Measurements from ENCODE around the gene TNKS2.
"Not testable (repeated sequence)": the region's sequence is repeated elsewhere in the genome, so short reads cannot be mapped to it uniquely, and the experiment has no call there.

Gene TNKS2

DNA sequence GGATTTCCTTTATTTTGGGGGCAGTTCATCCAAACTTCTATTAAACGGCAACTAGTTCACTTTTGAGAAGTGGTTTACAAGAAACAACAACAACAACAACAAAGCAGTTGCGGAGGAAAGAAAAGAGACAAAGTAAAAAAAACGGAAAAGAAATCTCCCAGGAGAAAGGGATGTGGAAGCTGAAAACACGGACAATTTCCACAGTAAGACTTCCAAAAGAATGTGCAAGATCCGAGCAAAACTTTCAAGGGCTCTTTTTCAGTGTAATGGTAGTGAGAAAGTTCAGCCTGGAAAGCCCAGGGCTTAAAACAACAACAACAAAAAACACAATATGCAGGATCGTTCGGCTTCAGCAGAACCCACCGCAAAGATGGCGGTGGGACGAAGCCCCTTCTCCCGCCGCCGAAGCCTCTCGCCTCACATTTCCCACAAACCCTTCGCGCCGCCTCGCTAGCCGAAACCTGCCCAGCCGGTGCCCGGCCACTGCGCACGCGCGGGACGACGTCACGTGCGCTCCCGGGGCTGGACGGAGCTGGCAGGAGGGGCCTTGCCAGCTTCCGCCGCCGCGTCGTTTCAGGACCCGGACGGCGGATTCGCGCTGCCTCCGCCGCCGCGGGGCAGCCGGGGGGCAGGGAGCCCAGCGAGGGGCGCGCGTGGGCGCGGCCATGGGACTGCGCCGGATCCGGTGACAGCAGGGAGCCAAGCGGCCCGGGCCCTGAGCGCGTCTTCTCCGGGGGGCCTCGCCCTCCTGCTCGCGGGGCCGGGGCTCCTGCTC lies at the start of gene TNKS2:
TNKS2 (plus strand) TSS at position 553 of the 775 bp plus-strand sequence. CDS start 265 bp downstream, outside the sequence.
- DNase-seq, result peak; percentile 98

DNA sequence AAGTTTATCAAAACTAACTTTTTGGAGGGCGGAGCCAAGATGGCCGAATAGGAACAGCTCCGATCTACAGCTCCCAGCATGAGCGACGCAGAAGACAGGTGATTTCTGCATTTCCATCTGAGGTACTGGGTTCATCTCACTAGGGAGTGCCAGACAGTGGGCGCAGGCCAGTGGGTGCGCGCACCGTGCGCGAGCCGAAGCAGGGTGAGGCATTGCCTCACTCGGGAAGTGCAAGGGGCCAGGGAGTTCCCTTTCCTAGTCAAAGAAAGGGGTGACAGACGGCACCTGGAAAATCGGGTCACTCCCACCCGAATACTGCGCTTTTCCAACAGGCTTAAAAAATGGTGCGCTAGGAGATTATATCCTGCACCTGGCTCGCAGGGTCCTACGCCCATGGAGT lies 48.6 kb upstream of the TNKS2 start:
- DNase-seq, result not testable (repeated sequence)

DNA sequence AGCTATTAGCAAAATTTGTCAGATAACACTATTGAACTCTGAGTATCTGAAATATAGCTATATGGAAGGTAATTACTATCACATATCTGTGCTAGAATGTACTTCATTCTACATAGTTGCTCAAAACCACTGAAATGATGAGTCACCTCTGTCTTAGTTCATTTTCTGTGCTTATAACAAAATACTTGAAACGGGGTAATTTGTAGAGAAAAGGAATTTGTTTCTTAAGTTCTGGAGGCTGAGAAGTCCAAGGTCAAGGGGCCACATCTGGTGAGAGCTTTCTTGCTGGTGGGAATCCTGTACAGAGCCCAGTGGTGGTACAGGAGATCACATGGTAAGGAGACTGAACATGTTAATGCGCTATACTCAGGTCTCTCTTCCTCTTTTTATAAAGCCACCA lies 41.9 kb upstream of the TNKS2 start:
- no peak for DNase-seq

DNA sequence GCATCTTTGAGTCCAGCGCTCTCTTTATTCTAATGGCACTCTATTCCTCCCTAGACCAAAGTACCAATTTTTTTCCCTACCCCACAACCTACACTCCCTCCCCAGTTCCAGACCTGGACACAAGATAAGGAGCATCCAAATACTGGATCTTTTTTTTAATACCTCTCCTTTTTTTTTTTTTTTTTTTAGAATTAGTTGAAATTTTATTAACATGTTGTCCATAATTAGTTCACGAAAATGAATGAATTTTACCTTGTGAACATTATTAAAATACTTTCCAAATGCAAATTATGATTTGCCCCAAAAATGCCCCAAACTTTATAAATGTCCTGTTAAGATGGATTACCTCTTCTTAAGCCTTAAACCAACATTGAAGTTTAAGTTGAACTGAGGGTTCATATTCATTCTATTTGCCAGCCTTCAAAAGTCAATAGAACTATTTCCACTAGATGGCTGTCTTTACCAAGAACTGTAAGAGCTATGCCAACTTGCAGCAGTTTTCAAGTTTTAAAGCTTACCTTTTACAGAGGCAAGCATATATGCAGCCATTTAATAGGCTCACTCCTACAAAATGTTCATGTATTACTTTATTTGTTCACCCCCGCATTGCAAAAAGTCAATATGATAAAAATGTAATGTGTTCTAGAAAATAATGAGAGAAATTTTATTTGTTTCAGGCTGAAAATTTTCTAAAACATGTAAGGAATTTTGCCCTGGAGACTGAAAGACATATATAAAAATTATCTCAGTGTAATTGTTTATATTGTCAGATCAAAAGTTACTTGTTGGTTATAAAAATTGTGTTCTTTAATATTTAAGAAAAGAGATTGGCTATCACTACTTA lies 39.7 kb upstream of the TNKS2 start:
- peak; percentile 71 for DNase-seq

DNA sequence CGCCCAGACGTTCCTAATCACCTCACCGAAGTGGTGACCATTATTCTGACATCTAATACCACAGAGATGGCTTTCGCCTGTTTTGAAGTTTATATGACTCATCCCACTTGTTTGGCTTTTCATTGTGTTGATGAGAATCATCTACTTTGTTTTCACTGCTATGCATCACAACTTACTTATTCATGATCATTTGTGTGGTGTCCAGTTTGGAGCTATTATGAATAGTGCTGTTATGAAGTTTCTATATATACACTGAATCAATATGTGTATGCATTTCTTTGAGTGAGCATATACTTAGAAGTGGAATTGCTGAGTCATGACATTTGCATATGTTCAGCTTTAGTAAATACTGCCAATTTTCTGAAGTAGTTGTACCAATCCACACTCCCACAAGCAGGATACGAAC lies 38.6 kb upstream of the TNKS2 start:
- no peak for DNase-seq

DNA sequence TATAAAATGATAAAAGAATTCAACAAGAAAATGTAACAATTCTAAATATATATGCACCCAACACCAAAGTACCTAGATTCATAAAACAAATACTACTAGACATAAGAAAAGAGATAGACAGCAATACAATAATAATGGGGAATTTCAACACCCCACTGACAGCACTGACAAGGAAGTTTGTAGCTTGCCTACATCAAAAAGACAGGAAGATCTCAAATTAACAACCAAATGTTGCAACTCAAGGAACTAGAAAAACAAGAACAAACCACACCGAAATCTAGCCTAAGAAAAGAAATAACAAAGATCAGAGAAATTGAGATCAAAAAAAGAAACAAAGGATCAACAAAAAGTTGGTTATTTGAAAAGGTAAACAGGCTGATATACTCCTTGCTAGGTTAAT lies 36.5 kb upstream of the TNKS2 start:
- no peak for DNase-seq

DNA sequence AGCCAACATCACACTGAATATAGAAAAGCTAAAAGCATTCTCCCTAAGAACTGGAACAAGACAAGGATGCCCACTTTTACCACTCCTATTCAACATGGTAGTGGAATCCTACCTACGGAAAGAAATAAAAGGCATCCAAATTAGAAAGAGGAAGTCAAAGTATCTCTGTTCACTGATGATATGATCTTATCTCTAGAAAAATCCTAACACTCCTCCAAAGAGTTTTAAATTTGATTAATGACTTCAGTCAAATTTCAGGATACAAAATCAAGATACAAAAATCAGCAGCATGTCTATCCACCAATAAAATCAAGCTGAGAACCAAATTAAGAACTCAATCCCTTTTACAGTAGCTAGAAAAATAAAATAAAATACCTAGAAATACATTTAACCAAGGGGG lies 35.3 kb upstream of the TNKS2 start:
- DNase-seq, result no peak

DNA sequence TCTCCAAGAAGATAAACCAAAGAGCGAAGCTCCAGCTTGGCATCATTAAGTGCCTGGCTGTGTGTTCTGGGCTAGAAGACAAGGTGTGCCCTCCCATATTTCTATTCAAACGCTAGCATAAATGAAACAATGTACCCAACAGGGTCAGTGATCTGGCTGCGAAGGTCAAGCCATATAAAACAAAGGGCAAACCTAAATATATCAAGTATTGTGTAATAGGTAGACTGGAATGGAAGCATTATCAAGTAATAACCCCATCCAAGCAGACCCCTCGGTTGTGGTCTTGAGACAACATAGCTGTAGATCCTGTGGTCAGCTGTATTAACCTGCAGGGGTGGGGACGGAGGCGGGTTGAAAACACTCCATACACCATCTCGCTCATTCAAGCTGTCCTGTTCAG lies 31.6 kb upstream of the TNKS2 start:
- no peak for DNase-seq

DNA sequence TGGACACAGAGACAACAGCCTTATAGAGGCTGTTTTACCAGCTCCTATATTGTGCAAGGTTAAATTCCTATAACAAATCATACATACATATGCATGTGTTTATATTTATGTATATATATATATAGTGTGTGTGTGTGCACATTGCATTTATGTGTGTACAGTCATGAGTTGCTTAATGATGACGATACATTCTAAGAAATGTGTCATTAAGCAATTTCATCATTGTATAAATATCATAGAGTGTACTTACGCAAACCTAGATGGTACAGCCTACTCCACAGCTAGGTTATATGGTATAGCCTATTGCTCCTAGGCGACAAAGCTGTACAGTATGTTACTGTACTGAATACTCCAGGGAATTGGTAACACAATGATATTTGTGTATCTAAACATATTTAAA lies 30.1 kb upstream of the TNKS2 start:
- no peak for DNase-seq

DNA sequence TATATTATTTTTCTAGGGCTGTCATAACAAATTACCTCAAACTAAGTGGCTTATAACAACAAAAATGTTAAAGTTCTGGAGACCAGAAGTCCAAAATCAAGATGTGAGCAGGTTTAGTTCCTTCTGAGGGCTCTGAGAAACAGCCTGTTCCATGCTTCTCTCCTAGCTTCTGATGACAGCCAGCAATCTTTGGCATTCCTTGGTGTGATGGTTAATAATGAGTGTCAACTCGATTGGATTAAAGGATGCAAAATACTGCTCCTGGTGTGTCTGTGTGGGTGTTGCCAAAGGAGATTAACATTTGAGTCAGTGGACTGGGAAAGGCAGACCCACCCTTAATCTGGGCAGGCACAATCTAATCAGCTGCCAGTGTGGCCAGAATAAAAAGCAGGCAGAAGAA lies 26.3 kb upstream of the TNKS2 start:
- DNase-seq, result no peak

DNA sequence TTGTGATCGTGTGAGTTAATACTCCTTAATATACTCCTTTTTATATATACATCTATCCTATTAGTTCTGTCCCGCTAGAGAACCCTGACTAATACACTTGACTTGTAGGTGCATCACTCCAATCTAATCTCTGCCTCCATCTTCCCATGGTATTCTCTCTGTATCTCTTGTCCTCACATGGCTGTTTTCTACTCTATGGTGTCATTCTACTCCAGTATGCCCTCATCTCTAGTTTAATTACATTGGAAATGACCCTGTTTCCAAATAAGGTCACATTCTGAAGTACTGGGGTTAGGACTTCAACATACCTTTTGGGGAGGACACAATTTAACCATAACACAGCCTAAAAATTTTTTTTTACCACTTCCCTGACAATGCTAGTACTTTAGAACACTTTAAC lies 25.8 kb upstream of the TNKS2 start:
- DNase-seq, result no peak

DNA sequence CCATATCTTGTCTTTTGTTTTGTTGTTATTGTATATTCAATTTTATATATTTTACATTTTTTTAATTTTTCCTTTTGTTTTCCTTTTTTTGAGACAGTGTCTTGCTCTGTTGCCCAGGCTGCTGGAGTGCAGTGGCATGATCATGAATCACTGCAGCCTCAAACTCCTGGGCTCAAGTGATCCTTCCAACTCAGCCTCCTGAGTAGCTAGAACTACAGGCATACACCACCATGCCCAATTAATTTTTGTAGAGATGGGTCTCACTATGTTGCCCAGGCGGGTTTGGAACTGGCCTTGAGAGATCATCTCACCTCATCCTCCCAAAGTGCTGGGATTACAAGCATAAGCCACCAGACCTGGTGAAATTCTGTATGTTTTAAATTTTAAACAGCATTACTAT lies 25.4 kb upstream of the TNKS2 start:
- DNase-seq, result no peak

DNA sequence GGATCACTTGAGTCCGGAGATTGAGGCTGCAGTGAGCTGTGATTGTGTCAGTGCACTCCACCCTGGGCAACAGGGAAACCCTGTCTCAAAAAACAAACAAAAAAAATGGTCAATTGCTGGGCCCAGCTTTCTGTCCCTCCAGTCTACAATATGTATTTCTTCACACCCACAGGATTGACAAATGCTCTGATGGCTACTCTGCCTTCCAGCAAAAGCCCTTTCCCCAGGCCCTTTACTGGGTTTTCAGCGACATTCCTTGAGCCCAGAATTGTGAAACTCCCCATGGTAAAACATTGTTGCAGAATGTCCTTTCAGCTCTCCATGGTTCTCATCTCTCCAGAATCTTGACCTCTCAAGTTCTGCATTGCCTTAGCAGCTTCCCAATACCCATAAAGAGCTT lies 23.7 kb upstream of the TNKS2 start:
- DNase-seq, result no peak

DNA sequence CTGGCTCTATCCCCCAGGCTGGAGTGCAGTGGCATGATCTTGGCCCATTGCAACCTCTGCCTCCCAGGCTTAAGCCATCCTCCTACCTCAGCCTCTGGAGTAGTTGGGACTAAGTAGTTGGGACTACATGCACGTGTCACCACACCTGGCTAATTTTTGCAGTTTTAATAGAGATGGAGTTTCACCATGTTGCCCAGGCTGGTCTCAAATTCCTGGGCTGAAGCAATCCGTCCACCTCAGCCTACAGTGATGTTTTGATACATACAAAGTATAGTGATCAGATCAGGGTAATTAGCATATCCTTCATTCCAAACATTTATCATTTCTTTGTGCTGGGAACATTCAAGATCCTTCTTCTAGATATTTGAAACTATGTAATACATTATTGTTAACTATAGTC lies 22.5 kb upstream of the TNKS2 start:
- no peak for DNase-seq

DNA sequence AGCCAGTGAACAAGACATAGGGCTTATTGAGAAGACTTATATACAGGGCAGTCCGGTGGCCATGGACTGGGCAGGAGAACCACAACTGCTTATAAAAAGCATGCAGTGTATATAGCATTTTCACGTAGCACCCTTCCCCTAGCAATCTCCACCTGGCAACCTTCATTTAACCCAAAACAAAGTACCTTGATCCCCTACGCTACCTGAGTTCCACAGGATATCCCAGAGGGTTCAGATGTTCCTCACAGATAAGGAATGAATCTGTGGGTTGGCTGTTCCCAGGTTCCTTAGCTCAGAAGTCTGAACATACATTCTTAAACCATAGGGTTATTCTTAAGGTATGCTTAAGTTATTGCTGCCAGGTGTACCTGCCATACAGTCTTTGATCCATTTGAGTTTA lies 22.0 kb upstream of the TNKS2 start:
- DNase-seq, result no peak

DNA sequence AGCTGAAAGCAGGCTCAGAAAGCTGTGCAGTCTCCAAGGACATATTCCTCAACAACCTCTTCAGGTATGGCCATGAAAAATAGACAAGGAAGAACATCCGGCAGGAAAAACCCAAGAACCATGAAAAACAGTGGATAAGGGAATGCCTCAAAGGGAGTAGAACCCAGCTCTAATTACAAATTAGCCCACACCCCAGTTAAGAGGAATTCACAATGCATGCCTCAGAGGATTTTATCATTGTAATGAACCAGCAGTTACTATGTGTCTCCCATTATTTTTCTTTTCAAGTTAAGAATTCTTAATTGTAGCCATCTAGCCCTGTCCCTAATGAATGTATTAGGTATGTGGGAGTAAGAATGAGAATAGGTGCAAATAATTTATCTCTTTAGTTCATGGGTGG lies 19.7 kb upstream of the TNKS2 start:
- no peak for DNase-seq

DNA sequence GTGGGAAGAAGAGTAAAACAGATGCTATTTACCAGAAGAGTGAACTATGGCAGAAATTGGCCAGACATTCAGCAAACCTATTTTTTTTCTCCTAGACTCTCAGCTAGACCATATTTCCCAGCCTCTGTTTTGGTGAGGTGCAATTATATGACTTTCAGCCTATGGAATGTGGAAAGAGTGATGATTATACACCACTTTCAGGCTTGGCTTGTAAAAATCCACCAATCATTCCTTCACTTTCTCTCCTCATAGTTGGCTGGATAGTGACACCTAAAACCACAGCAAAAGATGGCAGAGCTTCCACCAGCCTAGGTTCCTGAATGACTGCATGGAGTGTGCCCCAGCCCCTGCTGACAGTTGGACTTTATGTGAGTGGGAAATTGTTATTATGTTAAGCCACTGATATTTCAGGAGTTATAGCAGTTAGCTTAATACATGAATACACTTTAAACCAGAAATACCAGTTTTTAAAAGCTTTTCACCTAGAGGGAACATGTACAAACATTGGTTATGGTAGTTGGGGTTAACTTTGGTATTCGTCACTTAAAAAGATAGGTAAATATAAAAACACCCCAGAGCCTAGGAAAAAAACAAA lies 19.1 kb upstream of the TNKS2 start:
- peak; percentile 3 for DNase-seq

DNA sequence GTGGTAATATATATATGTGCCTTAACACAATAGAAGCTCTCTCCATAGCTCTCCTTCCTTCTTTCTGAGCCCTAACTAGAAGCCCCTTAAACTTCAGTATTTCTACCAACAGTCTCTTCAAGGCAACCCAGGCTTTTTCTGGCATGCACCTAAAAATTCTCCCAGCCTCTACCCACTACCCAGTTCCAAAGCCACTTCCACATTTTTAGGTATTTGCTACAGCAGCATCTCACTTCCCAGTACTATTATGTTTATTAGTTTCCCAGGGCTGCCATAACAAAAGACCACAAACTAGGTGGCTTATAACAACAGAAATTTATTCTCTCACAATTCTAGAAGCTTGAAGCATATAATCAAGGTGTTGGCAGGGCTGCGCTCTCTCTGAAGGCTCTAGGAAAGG lies 15.7 kb upstream of the TNKS2 start:
- no peak for DNase-seq

DNA sequence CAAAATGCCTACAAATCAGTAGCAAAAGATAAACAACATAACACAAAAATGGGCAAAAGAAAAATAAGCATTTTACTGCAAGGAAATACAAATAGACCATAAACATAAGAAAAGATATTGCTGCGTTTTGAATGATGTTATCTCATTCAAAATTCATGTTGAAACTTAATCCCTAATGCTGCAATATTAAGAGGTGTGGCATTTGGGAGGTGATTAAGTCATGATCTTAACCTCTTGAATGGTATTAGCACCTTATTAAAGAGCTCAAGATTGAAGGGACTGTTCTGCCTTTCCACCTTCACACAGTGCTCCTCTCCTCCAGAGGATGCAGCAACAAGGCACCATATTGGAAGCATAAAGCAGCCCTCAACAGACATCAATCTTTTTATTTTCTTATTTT lies 12.4 kb upstream of the TNKS2 start:
- DNase-seq, result no peak

DNA sequence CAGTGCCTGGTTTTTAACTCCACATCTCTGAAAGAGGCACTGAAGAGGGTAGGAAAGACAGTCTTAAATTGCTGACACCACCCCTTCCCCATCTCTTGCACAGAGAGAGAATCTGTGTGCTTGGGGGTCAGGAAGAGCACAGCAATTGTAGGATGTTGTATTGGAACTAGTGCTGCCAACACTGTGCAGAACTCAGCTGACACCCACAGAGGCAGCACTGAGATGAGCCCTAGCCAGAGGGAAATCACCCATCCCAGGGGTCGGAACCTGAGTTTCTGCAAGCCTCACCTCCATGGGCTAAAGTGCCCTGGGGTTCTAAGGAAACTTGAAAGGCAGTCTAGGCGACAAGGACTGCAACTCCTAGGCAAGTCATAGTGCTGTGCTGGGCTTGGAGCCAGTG lies 11.0 kb upstream of the TNKS2 start:
- no peak for DNase-seq

DNA sequence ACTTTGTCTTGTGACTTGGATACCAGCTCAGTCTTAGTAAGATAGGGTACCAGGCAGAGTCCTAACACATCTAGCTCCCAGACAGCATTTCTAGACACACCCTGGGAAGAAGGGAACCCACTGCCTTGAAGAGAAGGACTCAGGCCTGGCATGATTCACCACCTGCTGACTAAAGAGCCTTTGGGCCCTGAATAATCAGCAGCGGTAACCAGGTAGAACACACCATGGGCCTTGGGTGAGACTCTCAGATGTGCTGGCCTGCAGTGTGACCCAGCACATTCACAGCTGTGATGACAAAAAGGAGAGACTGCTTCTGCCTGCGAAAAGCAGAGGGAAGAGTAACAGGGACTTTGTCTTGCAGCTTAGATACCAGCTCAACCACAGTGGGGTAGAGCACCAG lies 10.4 kb upstream of the TNKS2 start:
- no peak for DNase-seq

DNA sequence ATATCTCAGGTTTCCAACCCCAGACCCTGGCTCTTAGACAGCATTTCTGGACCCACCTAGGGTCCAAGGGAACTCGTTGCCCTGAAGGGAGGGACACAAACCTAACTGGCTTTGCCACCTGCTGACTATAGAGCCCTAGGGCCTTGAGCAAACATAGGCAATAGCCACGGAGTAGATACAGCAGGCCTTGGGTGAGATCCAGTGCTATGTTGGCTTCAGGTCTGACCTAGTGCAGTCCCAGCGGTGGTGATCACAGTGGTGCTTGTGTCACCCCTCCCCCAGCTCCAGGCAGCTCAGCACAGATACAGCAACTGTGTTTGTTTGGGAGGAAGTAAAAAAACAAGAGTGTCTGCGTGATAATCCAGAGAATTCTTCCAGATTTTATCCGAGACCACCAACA lies 9.7 kb upstream of the TNKS2 start:
- DNase-seq, result no peak

DNA sequence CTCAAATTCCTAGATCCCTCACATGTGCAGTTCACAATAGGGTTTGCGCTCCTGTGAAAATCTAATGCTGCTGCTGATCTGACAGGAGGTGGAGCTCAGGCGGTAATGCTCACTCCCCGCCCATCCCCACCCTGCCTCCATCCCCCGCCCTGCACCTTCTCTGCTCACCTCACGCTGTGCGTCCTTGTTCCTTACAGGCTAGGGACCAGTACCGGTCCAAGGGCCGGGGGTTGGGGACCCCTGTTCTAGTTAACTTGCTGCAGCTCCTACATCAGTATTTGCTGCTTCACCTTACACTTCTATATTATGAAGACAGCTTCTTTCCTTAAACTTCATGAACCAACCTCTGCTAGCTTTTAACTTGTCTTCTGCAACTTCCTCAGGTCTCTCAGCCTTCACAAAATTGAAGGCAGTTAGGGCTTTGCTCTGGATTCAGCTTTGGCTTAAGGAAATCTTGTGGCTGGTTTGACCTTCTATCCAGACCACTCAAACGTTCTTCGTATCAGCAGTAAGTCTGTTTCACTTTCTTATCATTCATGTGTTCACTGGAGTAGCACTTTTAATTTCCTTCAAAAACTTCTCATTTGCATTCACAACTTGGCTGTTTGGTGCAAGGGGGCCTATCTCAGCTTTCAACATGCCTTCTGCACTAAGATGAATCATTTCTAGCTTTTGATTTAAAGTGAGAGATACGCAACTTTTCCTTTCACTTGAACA lies 1.7 kb upstream of the TNKS2 start:
- DNase-seq, result peak; percentile 43

Data from eye (tissue), 1 donor.